T1000 (cell line): ENCODE measurements around the gene ENTPD6.
"Not testable (repeated sequence)": the region's sequence is repeated elsewhere in the genome, so short reads cannot be mapped to it uniquely, and the experiment has no call there.

ENCODE experiments used
- DNase-seq: peaks from one replicate; lab custom pipeline; 2025; ENCODE audit warnings: mixed read lengths; lab: John Stamatoyannopoulos, UW

ENTPD6 gene

DNA sequence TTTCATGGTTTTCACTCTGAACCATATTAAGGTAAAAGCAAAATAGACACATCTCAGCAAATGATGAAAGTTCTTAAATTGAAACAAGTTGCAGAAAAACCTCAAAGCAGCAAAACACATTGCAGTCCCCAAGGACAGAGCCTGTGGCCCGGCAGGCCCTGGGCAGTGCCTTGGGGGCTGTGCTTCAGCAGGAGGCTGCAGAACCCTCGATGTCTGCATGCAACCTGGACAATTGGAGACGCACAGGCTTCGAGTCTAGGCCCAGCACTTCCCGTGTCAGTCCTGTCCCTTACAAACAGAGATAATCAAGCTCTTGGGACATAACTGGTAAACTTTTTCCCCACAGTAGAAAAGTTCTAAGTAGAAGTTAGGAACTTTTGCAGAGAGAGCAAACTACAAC, 61.6 kb downstream of the ENTPD6 start:
- DNase-seq = no peak

DNA sequence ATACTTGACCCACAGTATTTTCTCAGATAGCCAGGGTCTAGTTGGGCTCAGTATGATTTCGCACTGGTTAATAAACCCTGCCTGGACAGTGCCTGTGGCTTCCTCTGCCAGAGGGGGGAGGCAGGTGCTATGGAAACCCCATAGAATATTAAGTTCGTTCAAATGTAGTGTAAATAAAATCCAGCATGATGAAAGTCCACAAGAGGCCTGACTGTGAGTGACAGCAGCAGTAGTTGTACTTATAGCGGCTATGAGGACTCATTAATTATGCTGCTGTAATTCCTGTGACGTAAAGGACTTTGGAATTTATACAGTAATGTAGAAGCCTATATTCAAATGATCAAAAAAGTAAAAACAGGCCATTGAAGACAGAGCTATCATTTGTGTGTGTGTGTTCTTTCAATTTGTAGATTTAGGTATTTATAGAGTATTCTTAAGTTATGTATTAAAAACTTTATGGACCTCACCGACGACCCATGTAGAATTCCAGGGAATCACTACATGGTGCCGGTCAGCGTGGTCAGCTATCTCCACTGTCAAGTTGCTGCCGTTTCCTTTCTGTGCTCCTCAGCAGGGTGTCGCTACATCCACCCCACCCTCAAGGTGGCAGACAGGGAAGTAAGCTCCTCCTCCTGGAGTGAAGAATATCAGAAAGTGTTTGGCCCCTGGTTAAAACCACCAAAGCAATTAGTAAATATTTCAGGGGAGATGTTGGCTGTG, 62.4 kb downstream of the ENTPD6 start:
- no peak for DNase-seq

GRCh38 chr20:25258476-25258805, 62.9 kb downstream of the ENTPD6 start:
- no peak for DNase-seq

GRCh38 chr20:25258828-25259227, 63.3 kb downstream of the ENTPD6 start:
- no peak for DNase-seq

DNA sequence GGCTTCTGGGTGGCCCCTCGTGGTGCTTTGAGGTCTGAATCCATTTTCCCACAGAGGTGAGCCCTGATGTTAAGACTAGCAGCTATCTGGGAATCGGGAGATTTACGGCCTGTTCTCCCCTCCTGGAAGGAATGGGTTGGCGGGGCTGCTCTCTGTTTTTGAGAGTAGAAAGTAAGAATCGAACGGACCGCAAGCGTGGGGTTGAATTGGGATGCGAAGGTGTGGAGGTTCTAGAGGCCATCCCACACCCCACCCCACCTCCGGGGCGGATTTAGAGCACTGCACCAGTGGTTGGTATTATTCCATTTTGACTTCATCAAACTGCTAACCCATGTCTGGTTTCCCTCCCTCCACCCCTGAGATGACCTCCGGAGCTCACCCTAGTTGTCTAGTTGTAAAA, 63.8 kb downstream of the ENTPD6 start:
- no peak for DNase-seq

GRCh38 chr20:25259788-25260254, 64.3 kb downstream of the ENTPD6 start:
- no peak for DNase-seq

DNA sequence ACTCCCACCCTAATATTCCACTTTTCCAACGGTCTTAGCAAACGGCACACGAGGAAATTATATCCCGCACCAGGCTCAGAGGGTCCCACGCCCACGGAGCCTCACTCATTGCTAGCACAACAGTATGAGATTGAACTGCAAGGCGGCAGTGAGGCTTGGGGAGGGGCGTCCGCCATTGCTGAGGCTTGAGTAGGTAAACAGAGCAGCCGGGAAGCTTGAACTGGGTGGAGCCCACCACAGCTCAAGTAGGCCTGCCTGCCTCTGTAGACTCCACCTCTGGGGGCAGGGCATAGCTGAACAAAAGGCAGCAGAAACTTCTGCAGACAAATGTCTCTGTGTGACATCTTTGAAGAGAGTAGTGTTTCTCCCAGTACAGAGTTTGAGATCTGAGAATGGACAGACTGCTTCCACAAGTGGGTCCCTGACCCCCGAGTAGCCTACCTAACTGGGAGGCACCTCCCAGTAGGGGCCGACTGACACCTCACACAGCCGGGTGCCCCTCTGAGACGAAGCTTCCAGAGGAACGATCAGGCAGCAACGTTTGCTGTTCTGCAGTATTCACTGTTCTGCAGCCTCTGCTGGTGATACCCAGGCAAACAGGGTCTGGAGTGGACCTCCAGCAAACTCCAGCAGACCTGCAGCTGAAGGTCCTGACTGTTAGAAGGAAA, 65.4 kb downstream of the ENTPD6 start:
- DNase-seq = not testable (repeated sequence)

GRCh38 chr20:25269057-25269832, 73.7 kb downstream of the ENTPD6 start:
- DNase-seq = no peak

DNA sequence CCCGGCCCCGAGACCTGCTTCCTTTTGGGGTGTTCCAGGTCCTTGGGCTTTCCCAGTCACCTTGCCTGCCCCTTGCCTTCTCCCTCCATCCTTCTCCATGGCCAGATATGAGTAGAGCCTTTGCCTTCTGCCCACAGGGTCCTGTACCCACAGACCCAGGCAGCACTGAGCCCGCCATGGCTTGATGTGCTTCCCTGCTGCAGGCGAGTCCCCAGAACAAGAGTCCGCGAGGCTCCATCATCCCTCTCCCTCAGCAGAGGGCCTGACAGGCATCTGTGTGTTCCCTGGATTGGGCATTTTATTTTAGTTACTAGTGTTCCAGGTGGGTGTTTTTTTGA, 74.3 kb downstream of the ENTPD6 start:
- no peak for DNase-seq

- DNase-seq = no peak
Observed at GRCh38 chr20:25270829-25271251, 75.3 kb downstream of the ENTPD6 start.

- no peak for DNase-seq
Observed at GRCh38 chr20:25271486-25272222, 76.1 kb downstream of the ENTPD6 start.

GRCh38 chr20:25272223-25273000, 76.9 kb downstream of the ENTPD6 start:
- no peak for DNase-seq

DNA sequence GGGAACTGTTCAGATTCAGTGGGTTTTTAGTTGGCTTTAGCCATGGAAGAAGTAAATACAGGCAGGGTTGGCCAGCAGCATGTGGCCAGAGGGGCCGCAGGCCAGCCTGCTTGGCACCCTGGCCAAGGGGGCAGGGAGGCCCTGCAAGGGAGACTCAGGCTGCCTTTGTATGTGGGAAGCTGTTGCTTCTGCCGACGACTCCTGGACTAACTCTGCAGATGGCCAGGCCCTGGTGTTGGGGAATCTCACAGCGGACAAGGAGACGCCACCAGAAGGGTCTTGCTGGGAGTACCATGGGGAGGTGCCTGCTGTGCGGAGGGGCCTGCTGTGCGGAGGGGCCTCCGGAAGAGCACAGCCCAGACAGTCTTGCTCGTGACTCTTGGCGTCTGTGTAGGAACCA, 77.5 kb downstream of the ENTPD6 start:
- DNase-seq = no peak

GRCh38 chr20:25273541-25274358, 78.2 kb downstream of the ENTPD6 start:
- DNase-seq = no peak

GRCh38 chr20:25274481-25274880, 79.0 kb downstream of the ENTPD6 start:
- DNase-seq = no peak

- no peak for DNase-seq
Observed at GRCh38 chr20:25274891-25275812, 79.6 kb downstream of the ENTPD6 start.

GRCh38 chr20:25275813-25276532, 80.5 kb downstream of the ENTPD6 start:
- DNase-seq = no peak
